Colonic mucosa (tissue), 4 donors: ENCODE results near the gene MGRN1. TPM values are rescaled to one million over a fixed set of nuclear protein-coding genes. Genes with fewer than 3 reads are reported as not detected.

Experiments used
- DNase-seq: peaks from one replicate; pipeline ENCODE4 v3.0.0-alpha.2; 2020
- H3K27ac ChIP-seq: fragments of 200-600 bp; one replicate; pipeline ENCODE4 v1.8.0; 2021
- H3K27me3 ChIP-seq: fragments of 200-600 bp; one replicate; pipeline ENCODE4 v1.8.0; 2021
- H3K36me3 ChIP-seq: fragments of 200-600 bp; one replicate; pipeline ENCODE4 v1.8.0; 2021
- H3K4me1 ChIP-seq: fragments of 200-600 bp; one replicate; pipeline ENCODE4 v1.8.0; 2021; ENCODE audit warnings: mild to moderate bottlenecking
- H3K4me3 ChIP-seq: fragments of 200-600 bp; one replicate; pipeline ENCODE4 v1.8.0; 2021
- H3K9ac ChIP-seq, 2 donors: one replicate each; pipeline ENCODE4 v1.7.0; 2013; ENCODE audit warnings: control low read depth in 2 of 2, low read depth in 2 of 2, low read length in 2 of 2
- H3K9me3 ChIP-seq: fragments of 200-600 bp; one replicate; pipeline ENCODE4 v1.8.0; 2021
- intact Hi-C: fragments of 100-400 bp; cut with DNase I; formaldehyde crosslinking; loops from one replicate; pipeline ENCODE4 v1.14.1; 2022
- total RNA-seq, 2 donors: library from RNA; stranded (reverse); fragmentation: NEBNext Ultra II Directional in 1 of 2; extraction: Animal tissue kit (Norgen Biotek cat#: 25700) in 1 of 2; gene quantifications; one replicate each; pipeline ENCODE4 v1.2.1, GENCODE V29; 2021
- TF ChIP-seq, protein P1 (sequence below): fragments of 200-600 bp; IDR thresholded peaks from one replicate; pipeline ENCODE4 v1.8.0; 2022; ENCODE audit warnings: antibody characterized with exemption, mild to moderate bottlenecking
- donor health status: healthy.
- donor health status: DM: no; HTN: no; CAD: no.
- donor health status: DM: no; HTN: no; CAD: no.

The MGRN1 gene
- total RNA-seq, 2 donors from 2014 or later, result 75.2 to 79.3 TPM

DNA sequence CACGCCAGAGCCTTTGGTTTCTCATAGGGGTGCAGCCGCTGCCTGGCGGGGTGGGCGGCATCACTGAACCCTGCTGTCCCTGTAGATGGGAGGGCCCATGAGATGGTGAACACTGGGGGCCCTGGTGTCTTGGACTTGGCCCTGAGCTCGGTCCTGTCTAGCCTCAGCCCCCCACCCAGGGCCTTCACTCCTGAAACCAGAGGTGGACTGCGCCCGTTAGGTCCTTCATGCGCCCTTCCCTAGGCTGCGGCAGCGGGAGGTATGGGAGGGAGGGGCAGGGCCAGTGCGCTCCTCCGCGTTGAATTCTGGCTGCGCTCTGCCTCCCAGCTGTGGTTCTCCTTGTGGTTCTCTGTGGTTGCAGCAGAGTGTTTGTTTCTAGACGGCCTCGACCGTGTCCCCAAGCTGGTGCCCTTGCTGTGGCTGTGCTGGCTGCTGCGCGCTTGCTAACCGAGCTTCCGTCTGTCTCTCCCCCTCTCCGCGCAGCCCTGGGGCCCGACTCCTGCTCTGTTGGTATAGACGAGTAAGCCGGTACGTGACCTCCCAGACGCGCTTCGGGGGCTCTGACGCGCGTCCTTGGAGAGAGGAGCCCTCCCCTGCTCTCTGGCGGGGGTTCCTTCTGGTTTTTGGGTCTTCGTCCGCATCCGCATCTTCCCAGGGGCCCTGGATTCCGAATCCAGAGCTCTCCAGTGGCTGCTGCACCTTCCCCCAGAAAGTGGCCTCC is 61.3 kb downstream of the MGRN1 start:
- Histone ChIP-seq H3K9ac (no peak overlapping the region), H3K4me3 (no peak overlapping the region), H3K27me3 (no peaks in the 10 kb centered on the region), H3K36me3 (peaks cover 9% of the 10 kb centered on the region), H3K27ac (no peak overlapping the region), H3K4me1 (no peaks in the 10 kb centered on the region), H3K9me3 (no peaks in the 10 kb centered on the region)
- TF ChIP-seq, protein P1, sequence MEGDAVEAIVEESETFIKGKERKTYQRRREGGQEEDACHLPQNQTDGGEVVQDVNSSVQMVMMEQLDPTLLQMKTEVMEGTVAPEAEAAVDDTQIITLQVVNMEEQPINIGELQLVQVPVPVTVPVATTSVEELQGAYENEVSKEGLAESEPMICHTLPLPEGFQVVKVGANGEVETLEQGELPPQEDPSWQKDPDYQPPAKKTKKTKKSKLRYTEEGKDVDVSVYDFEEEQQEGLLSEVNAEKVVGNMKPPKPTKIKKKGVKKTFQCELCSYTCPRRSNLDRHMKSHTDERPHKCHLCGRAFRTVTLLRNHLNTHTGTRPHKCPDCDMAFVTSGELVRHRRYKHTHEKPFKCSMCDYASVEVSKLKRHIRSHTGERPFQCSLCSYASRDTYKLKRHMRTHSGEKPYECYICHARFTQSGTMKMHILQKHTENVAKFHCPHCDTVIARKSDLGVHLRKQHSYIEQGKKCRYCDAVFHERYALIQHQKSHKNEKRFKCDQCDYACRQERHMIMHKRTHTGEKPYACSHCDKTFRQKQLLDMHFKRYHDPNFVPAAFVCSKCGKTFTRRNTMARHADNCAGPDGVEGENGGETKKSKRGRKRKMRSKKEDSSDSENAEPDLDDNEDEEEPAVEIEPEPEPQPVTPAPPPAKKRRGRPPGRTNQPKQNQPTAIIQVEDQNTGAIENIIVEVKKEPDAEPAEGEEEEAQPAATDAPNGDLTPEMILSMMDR, result no peak
- intact Hi-C loops, result no loop called here
- no peak for DNase-seq

DNA sequence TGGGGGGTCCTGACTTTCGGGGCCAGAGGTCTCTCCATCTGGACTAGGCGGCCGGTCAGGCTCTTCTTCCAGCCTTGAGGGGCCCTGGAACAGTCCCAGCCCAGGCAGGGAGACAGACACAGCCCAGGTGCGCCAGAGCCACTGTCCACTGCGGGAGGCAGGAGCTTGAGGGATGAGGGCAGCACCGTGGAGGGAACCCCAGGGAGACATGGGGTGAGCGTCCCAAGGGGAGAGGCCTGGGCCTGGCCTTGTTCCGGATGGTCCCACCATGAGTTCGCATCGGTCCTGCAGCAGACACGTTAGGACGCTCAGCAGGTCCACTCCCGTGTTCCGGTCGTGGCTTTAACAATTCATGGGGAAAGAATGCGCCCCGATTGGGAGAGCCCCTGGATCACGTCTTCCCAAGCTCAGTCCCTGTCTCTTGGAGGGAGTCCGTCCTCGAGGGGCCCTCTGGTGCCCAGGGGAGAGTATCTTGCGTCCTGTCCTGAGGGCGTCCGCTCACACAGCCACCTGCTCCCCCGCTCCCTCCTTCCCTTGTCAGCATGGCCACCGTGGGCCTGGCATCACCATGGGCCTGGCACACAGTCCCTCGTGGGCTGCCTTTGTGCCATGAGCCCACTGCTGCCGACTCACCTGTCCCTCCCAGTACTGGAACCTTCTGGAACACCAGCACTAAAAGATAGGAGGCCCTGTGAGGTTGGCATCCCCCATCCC is 62.0 kb downstream of the MGRN1 start:
- no peaks in the 10 kb centered on the region for H3K9me3 ChIP-seq
- no peak overlapping the region for H3K27ac ChIP-seq
- H3K36me3 ChIP-seq, result peaks cover 9% of the 10 kb centered on the region
- H3K27me3 ChIP-seq, result no peaks in the 10 kb centered on the region
- intact Hi-C loops, result no loop called here
- DNase-seq, result no peak
- H3K9ac ChIP-seq, result no peak overlapping the region
- no peak overlapping the region for H3K4me3 ChIP-seq
- TF ChIP-seq, protein P1, result no peak
- no peaks in the 10 kb centered on the region for H3K4me1 ChIP-seq

DNA sequence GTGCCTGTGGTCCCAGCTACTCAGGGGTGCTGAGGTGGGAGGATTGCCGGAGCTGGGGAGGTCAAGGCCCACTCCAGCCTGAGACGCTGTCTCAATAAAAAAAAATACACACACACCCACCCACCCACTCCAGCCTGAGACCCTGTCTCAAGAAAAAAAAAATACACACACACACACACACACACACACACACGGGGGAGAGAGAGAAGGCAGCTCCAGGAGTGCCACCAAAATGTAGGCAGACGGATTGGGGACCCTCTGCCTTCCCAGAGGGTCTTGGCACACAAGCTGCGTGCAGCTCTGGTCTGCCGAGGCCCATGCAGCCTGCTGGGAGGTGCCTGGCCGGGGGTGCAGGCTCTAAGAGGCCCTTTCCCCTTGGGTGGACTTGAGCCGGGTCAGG is 62.8 kb downstream of the MGRN1 start:
- Histone ChIP-seq H3K27ac (no peak overlapping the region), H3K36me3 (peaks cover 9% of the 10 kb centered on the region), H3K4me3 (no peak overlapping the region), H3K4me1 (no peaks in the 10 kb centered on the region), H3K9ac (no peak overlapping the region), H3K9me3 (no peaks in the 10 kb centered on the region), H3K27me3 (no peaks in the 10 kb centered on the region)
- TF ChIP-seq, protein P1, result no peak
- intact Hi-C loops, result no loop called here
- DNase-seq, result no peak

DNA sequence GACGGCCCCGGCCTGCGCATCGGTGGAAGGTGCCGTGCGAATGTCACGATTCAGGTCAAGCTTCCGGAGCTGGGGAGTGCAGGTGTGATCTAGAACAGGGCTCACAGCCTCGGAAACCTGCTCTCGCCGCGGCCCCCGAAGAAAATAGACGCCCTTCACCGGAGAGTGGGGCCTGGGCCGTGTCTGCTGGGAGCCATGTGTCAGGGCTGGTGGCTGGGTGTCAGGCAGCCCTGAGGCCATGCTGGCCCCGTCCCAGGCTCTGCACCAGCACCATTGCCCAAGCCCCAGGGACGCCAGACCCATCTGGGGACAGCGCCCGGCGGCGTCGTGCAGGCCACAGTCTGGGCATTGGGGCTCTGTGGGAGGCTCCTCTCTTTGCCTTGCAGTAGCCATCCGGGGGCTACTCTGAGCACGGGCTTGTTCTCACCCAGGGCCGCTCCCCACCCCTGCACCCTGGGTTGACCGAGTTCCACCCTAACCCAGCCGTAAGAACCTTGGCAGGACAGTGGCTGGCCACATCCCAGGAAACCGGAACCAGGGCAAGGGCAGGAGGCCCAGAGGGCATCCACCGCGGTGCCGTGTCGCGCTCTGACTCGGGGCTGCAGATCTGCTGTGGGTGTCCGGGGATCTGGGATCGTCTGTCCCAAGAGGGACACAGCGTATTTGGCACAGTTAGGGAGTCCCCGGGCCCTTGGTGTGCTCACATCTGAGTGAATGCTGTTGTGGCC is 63.5 kb downstream of the MGRN1 start:
- Histone ChIP-seq H3K4me1 (no peaks in the 10 kb centered on the region), H3K27ac (no peak overlapping the region), H3K9me3 (no peaks in the 10 kb centered on the region), H3K9ac (no peak overlapping the region), H3K27me3 (no peaks in the 10 kb centered on the region), H3K4me3 (no peak overlapping the region), H3K36me3 (peaks cover 9% of the 10 kb centered on the region)
- DNase-seq, result no peak
- TF ChIP-seq, protein P1, result no peak
- intact Hi-C loops, result no loop called here

DNA sequence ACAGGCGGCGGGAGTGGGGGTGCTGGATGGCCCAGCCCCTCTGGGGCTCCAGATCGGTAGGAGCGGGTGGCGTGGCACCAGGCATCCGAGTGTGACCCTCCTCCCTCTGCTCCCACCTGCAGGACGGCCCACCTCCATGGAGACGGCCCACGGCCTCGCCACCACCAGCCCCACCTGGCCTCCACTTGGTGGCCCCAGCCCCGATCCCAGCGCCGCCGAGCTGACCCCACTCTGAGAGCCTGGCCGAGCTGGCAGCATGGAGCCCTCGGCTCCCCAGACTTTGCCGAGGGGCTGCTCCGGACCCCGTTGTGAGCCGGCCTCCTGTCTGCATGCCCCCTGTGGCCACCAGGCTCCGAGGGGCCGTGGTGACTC is 64.0 kb downstream of the MGRN1 start:
- H3K36me3 ChIP-seq, result peaks cover 9% of the 10 kb centered on the region

More for the DNA sequence above, 64.0 kb downstream of the MGRN1 start:
- DNase-seq, result no peak
- TF ChIP-seq, protein P1, result no peak
- H3K4me3 ChIP-seq, result no peak overlapping the region
- no peaks in the 10 kb centered on the region for H3K4me1 ChIP-seq
- no peaks in the 10 kb centered on the region for H3K27me3 ChIP-seq
- no peak overlapping the region for H3K27ac ChIP-seq
- no peak overlapping the region for H3K9ac ChIP-seq
- intact Hi-C loops, result no loop called here
- no peaks in the 10 kb centered on the region for H3K9me3 ChIP-seq
